ENCODE measurements around the gene SMIM7. TPM values are rescaled to one million over a fixed set of nuclear protein-coding genes. Genes with fewer than 3 reads are reported as not detected.

SMIM7 gene
- total RNA-seq, 1 donor from 2014 or later = 75.1 TPM

DNA sequence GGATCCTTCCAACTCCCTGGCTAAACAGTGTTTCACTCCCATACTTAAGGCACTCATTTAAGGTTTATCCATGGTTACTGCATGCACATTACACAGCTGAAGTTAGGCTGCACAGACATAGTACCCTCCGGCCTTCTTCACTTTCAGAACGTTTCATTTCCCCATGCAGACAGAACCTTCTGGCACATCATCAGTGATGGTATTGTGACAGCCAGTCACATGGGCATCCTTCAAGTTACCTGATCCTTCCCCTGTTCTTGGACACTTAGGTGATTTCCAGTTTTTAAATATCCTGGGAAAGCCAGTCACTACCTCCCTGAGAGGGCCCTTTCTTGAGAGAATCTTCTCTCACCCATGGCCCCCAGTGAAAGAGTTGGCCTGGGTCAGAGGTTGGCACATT is 9.1 kb downstream of the SMIM7 start:
- peaks cover 3 to 62% of the 10 kb centered on the region in 2 donors for H3K36me3 ChIP-seq
- no peaks in the 10 kb centered on the region for H3K4me1 ChIP-seq

DNA sequence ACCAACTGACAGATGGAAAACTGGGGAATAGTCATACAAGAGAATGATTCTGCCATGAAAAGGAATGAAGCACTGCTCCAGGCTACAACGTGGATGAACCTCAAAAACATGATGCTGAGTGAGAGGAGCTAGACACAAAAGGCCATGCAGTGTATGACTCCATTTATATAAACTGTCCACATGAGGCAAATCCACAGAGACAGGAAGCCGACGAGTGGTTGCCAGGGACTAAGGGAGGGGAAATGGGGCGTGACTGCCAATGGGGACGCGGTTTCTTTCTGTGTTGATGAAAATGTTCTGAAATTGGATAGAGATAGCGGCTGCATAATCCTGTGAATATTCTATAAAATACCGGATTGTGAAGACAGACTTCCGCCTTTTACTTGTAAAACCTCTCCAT is 10.2 kb downstream of the SMIM7 start:
- TF ChIP-seq POLR2AphosphoS5 (IDR thresholded peaks at IDR 0.05; ENCODE audit: insufficient read depth in 1 of 2, low read depth in 1 of 2) (no peak), POLR2A (IDR thresholded peaks at IDR 0.05) (no peak)
- TF ChIP-seq, protein P1, sequence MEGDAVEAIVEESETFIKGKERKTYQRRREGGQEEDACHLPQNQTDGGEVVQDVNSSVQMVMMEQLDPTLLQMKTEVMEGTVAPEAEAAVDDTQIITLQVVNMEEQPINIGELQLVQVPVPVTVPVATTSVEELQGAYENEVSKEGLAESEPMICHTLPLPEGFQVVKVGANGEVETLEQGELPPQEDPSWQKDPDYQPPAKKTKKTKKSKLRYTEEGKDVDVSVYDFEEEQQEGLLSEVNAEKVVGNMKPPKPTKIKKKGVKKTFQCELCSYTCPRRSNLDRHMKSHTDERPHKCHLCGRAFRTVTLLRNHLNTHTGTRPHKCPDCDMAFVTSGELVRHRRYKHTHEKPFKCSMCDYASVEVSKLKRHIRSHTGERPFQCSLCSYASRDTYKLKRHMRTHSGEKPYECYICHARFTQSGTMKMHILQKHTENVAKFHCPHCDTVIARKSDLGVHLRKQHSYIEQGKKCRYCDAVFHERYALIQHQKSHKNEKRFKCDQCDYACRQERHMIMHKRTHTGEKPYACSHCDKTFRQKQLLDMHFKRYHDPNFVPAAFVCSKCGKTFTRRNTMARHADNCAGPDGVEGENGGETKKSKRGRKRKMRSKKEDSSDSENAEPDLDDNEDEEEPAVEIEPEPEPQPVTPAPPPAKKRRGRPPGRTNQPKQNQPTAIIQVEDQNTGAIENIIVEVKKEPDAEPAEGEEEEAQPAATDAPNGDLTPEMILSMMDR (IDR thresholded peaks at IDR 0.05) = no peak
- Histone ChIP-seq H3K9me3 (no peaks in the 10 kb centered on the region), H3K27me3 (no peaks in the 10 kb centered on the region), H3K4me1 (no peaks in the 10 kb centered on the region), H3K4me3 (no peak overlapping the region), H3K36me3 (peaks cover 3 to 53% of the 10 kb centered on the region in 2 donors), H3K27ac (no peak overlapping the region)
- intact Hi-C loops (cut with DNase I) = no loop called here
- DNase-seq (ENCODE audit: extremely low spot score in 2 of 2) = no peak

More for the DNA sequence above, 9.1 kb downstream of the SMIM7 start:
- H3K27me3 ChIP-seq = no peaks in the 10 kb centered on the region
- no peak overlapping the region for H3K4me3 ChIP-seq
- H3K9me3 ChIP-seq = no peaks in the 10 kb centered on the region
- no peak overlapping the region for H3K27ac ChIP-seq
- intact Hi-C loops (cut with DNase I) = no loop called here
- no peak for TF ChIP-seq POLR2AphosphoS5 (IDR thresholded peaks at IDR 0.05; ENCODE audit: insufficient read depth in 1 of 2, low read depth in 1 of 2)
- no peak for DNase-seq (ENCODE audit: extremely low spot score in 2 of 2)

- TF ChIP-seq POLR2AphosphoS5 (IDR thresholded peaks at IDR 0.05; ENCODE audit: insufficient read depth in 1 of 2, low read depth in 1 of 2) = no peak
- TF ChIP-seq, protein P1 (IDR thresholded peaks at IDR 0.05) = no peak
- TF ChIP-seq POLR2A (IDR thresholded peaks at IDR 0.05) = no peak
- Histone ChIP-seq H3K27me3 (no peaks in the 10 kb centered on the region), H3K36me3 (peaks cover 3 to 50% of the 10 kb centered on the region in 2 donors), H3K9me3 (no peaks in the 10 kb centered on the region), H3K4me3 (no peak overlapping the region), H3K27ac (no peak overlapping the region), H3K4me1 (no peaks in the 10 kb centered on the region)
- intact Hi-C loops (cut with DNase I) = no loop called here
- no peak for DNase-seq (ENCODE audit: extremely low spot score in 2 of 2)
Observed at GRCh38 chr19:16645140-16645539, 14.8 kb downstream of the SMIM7 start.

DNA sequence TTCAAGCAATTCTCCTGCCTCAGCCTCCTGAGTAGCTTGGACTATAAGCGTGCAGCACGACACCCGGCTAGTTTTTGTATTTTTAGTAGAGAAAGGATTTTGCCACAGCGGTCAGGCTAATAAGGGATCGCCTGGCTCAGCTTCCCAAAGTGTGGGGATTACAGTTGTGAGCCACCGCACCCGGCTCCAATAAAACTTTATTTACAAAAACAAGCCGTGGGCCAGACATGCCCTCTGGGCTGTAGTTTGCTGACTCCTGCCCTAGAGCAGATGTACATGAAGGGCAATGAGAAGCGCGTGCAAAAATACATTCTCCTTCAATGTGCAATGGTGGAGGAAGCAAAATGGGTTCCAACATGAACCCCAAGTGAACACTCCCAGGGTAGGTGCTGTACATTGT is 18.2 kb downstream of the SMIM7 start:
- Histone ChIP-seq H3K27me3 (no peaks in the 10 kb centered on the region), H3K27ac (no peak overlapping the region), H3K4me1 (no peaks in the 10 kb centered on the region), H3K4me3 (no peak overlapping the region), H3K36me3 (peaks cover 3 to 52% of the 10 kb centered on the region in 2 donors), H3K9me3 (no peaks in the 10 kb centered on the region)
- TF ChIP-seq, protein P1 (IDR thresholded peaks at IDR 0.05) = no peak
- TF ChIP-seq POLR2A (IDR thresholded peaks at IDR 0.05) (no peak), POLR2AphosphoS5 (IDR thresholded peaks at IDR 0.05; ENCODE audit: insufficient read depth in 1 of 2, low read depth in 1 of 2) (no peak)
- intact Hi-C loops (cut with DNase I) = no loop called here
- DNase-seq (ENCODE audit: extremely low spot score in 2 of 2) = no peak

DNA sequence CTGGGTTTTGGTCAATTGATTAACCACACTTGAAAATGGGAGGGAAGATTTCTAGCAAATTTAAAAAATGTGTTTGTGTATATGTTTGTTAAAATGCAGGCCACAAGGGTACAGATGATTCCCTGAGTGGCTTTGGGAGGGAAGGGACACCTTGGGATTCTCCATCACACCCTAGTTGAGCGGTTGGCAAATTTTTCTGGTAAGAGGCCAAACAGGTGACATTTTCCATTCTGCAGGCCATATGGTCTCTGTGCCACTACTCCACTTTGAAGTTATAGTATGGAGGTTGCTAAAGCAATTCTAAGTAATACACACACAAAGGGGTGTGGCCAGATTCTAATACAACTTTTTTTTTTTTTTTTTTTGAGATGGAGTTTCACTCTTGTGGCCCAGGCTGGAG is 19.0 kb downstream of the SMIM7 start:
- H3K36me3 ChIP-seq = peaks cover 0 to 45% of the 10 kb centered on the region in 2 donors
- no peak for DNase-seq (ENCODE audit: extremely low spot score in 2 of 2)
- no peak overlapping the region for H3K27ac ChIP-seq
- intact Hi-C loops (cut with DNase I) = no loop called here
- no peaks in the 10 kb centered on the region for H3K9me3 ChIP-seq
- no peaks in the 10 kb centered on the region for H3K27me3 ChIP-seq
- H3K4me1 ChIP-seq = no peaks in the 10 kb centered on the region
- no peak overlapping the region for H3K4me3 ChIP-seq
- TF ChIP-seq, protein P1 (IDR thresholded peaks at IDR 0.05) = no peak
- TF ChIP-seq POLR2AphosphoS5 (IDR thresholded peaks at IDR 0.05; ENCODE audit: insufficient read depth in 1 of 2, low read depth in 1 of 2) (no peak), POLR2A (IDR thresholded peaks at IDR 0.05) (no peak)

Data from vagina (tissue), 2 donors.